HG02840 (cell line): ENCODE results near the gene CLEC6A.
"Not testable (repeated sequence)": the region's sequence is repeated elsewhere in the genome, so short reads cannot be mapped to it uniquely, and the experiment has no call there.

Source experiments
- ATAC-seq: cut with Tn5 transposase; IDR thresholded peaks from one replicate; pipeline ENCODE4 v1.9.1; 2021; ENCODE audit warnings: mild to moderate bottlenecking, moderate library complexity, moderate number of reproducible peaks; ENCODE audit not compliant: unreplicated experiment, low FRiP score

Gene CLEC6A

DNA sequence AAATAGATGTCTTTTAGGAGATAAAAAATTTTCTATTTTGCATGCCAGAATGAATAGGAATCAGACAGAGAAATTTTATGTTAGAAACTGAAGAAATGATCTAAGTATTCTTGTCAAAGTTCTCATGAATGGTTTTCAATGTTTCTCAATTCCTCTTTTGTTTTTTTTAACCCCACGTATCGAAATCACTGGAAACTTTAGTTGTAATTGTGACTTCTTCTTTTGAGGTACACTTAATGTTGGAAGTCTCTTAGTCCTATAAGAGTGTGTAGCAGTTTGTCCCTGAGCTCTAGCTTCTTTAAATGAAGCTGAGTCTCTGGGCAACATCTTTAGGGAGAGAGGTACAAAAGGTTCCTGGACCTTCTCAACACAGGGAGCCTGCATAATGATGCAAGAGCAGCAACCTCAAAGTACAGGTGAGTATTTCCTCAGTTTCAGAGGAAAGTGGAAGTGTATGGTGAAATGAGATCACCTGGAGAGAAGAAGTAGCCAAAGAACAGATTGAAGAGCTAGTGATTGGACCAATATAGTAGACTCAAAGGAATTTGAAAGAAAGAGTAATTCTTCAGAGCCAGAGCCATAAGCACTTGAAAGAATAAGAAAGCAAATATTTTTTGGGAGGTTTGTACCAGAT lies at the start of gene CLEC6A:
CLEC6A (plus strand) TSS at position 236 of the 634 bp plus-strand sequence; CDS start at position 386, 150 bp downstream.
- ATAC-seq = no peak

DNA sequence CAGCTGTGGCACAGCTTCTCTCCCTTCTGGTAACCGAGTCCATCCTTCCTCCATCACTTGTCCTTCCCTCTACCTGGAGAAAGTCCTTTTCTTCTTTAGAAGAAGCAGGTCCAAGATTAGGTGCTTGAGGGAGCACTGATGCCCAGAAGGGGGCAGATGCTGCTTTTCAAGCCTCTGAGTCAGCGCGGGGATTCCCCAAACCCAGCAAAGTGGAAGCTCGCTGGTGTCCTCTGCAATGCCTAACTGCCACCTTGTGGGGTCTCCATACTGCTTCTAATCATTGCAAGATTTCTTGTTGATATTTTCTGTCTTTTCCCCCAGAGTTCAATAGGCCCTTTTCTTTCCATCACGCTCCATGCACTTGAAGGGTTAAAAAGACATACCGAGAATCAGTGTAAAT lies 36.2 kb upstream of the CLEC6A start:
- ATAC-seq = not testable (repeated sequence)

DNA sequence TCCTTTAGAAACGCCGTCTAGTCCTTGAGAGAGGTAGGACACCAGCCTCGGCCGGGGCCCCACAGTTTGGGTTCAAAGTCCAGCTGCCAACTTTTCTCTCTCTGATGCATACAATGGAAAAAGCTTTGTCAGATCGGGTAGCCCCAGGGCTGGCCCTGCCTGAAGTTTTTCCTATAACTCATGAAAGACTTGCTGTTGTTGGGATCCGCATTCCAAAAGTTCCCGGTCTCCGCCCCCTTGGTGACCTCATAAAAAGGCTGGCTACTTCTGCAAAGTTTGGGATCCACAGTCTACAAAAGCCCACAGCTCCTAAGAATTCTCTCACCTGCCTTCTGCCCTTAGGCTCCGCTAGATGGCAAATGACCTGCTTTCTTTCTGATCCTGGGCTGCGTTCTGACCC lies 35.3 kb upstream of the CLEC6A start:
- ATAC-seq = no peak

DNA sequence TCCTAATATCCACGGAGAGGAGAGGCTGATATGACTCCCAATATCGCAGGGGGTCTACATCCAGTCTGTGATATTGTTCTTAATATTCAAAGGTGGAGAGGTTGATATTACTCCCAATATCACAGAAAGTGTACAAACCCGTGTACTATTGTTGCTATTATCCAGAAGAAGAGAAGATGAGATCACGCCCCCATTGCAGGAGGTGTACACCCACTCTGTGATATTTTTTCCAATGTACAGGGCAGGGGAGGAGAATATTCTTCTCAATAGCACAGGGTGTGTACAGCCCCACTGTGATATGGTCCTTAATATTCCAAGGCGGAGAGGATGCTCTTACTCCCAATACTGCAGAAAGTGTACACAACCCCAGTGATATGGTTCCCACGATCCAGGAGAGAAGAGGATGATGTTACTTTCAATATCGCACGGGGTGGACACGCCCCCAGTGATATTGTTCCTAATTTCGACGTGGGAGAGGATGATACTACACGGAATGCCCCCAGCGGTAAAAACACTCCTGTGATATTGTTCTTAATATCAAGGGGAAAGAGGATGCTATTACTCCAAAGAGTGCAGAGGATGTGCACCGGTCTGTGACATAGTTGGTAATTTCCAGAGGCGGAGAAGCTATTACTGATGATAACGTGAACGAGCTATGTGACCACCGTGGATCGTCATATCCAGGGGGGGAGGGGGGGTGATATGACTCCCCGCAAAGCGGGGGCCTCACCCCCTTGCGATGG lies 11.1 kb upstream of the CLEC6A start:
- ATAC-seq = not testable (repeated sequence)

DNA sequence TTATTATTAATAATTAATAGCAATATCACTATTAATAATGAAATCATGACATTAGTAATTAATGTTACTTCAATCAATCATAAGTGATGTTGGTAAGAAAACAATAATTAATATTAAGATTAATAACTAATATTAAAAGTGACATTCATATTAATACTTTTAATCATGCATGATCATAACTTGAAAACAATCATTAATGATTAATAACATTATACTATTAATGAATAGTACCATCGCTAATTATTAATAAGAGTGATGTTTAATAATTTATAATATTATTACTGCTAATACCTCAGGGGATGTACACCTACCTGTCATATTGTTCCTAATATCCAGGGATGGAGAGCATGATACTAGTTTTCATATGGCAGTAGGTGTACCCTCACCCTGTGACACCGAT lies 10.0 kb upstream of the CLEC6A start:
- no peak for ATAC-seq

DNA sequence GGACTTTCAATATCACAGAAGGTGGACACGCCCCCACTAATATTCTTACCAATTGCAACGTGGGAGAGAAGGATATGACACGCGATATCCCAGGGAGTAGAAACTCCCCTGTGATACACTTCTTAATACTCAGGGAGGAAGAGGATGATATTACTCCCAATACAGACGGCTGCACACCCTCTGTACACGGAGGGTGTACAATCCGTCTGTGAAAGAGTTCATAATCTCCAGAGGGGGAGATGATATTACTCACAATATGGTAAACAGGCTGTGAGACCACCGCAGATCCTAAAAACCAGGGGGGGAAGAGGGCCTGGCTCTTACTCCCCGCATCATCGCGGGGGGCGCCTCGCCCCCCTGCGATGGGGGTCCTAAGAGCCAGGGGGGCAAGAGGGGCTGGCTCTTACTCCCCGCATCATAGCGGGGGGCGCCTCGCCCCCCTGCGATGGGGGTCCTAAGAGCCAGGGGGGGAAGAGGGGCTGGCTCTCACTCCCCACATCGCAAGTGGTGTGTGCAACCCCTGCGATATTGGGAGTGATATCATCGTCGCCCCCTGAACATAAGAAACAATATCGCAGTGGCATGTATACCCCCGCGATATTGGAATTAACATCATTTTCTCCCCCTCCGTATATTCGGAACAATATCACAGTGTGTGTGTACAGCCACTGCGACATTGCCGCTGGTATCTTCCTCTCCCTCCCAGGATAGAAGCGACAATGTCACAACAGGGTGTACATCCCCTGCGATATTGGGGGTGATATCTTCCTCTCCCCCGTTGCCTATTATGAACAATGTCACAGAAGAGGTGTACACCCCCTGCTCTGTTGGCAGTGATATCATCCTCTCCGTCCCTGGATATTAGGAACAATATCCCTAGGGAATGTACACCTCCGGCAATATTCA lies 8.9 kb upstream of the CLEC6A start:
- no peak for ATAC-seq

DNA sequence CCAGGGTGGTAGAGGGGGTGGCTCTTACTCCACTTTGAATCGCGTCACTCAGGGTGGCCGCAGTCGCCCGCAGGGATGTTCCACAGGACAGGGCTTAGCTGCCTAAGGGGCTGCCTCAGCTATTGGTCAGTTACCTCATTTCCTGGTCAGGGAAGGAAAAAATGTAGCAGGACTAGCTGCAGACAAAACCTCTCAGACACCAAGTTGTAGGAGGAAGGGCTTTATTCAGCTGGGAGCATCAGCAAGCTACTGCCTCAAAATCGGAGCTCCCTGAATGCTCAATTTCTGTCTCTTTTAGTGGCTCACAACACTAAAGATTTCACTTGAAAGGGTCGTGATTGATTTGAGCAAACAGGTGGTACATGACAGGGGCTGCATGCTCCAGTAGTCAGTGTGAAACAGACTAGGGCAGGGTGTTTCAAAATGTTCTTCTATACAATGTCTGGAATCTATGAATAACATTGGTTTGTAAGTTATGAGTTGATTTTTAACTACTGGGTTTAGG lies 6.4 kb upstream of the CLEC6A start:
- no peak for ATAC-seq

DNA sequence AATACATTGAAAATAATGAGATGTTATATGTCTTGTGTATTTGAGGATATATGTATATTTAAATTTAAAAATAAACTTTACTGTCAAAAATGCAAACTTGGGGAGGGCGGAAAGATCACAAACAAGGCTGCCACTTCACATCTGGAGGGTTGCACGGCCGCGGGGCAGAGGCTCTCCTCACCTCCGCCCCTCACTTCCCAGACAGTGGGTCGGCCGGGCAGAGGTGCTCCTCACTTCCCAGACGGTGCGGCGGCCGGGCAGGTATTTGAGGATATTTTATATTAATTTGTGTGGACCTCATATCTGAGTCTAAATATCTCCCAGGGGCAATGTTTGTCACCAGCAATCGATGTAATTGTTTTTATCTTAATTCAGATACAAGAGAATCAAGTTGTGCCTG lies 3.7 kb upstream of the CLEC6A start:
- ATAC-seq = no peak

DNA sequence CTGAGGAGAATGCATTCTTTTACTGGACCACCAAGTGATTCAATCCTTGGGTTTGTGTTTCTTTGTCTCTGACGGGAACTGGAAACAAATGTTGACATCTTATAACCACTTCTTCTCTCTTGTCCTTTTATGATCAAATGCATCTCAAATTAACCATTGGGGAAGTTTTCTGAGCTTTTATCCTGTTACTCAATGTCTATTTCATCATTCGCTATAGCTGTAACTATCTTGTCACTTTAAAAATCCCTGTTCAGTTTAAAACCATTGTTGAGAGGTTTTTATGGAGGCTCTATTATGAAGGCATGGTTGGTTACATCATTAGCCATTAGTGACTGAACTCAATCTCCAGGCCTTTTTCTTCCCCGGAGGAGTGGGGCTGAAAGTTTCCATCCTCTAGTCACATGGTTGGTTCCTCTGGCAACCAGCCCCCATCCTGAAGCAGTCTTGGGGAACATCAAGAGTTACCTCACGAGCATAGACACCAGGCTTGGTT lies 2.7 kb upstream of the CLEC6A start:
- ATAC-seq = no peak

DNA sequence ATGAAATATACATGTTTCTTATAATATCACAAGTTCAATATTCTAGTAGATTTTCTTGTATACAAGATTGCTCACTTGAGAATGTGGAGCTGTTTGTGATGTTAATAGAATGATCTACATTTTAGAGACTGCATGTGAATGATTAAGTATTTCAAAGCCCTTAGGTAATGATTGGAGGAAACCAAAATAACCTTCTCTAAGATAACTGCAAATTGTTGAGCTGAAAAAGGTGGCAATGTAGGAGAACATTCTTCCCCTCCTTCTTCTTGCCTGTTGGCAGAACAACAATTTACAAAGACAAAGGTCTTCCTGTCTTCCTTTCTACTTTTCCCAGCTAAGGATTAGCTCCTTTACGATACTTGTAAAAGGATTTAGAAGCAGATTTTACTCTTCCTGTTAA lies 2.0 kb upstream of the CLEC6A start:
- ATAC-seq = no peak

DNA sequence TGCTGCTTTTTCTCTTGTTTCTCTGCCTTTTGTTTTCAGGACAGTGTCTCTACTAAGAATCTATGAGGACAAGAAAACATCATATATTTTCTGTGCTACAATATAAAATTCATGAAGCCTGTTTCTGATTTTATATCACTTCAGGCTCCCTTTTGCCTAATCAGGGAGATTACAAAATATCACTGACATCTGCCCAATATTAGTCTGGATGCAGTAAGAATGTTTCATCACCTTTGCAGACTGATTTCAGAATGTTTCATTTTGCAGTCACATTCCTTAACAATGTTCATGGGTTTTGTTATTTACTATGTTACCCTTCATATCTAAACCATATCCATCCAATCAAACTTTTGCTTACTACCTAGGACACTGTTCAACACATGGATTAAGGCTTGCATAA lies 491 bp upstream of the CLEC6A start:
- no peak for ATAC-seq

DNA sequence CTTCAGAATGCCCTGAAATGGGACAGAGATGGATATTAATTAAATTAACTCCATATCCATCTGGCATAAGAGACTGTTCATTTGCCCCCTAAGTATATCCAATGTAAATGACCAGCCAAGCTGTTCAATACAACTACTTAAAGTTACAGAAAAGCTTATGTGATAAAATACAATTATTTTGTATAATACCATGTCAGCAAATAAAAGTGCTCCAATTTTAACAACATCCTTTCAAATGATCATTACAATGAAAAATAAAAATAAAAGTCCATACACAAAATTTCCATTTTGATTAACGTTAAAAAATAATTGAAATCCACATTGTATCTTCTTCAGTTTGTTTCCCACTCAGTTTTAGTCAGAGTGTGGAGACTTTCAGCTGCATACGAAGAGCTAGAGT lies 5.7 kb downstream of the CLEC6A start:
- no peak for ATAC-seq

DNA sequence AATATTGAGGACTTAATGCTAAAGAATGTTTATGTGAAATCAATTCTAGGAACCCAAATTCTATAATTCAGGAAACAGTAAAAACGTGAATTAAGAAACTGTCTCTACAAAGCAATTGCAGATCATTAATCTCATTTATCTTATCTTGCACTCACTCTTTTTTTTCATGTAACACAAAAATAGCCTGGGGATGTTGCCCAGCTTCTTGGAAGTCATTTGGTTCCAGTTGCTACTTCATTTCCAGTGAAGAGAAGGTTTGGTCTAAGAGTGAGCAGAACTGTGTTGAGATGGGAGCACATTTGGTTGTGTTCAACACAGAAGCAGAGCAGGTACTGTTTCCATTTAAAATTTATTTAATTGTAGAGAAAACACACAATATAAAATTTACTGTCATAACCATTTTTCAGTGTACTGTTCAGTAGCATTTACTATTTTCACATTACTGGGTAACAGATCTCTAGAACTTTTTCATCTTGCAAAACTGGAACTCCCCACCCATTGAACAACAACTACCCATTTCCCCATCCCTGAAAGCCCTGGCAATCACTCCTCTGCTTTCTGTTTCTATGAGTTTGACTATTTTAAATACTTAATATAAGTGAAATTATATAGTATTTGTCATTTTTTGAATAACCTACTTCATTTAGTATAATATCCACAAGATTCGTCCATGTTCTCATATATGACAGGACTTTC lies 9.7 kb downstream of the CLEC6A start:
- no peak for ATAC-seq

DNA sequence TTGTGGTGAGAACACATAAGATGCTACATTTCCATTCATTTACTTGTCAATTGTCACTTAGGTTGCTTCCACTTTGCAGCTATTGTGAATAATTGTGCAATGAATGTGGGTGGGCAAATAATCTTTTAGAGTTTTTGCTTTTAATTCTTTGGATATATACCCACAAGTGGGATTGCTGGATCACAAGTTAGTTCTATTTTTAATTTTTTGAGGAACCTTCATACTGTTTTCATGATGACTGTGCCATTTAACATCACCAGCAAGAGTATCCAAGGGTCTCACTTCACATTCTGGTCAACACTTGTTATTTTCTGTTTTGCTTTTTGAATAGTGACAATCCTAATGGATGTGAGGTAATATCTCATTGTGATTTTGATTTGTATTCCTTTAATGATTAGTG lies 10.5 kb downstream of the CLEC6A start:
- no peak for ATAC-seq

DNA sequence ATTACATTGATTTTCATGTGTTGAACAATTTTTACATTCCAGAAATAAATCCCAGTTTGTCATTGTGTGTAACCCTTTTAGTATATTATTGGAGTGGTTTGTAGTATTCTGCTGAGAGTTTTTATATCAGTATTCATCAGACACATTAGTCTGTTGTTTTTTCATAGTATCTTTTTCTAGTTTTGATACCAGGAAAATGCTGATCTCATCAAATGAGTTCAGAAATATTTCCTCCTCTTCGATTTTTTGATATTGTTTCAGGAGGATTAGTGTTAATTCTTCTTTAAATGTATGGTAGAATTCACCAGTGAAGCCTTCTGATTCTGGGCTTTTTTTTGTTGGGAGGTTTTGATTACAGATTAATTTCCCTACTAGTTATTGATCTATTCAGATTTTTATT lies 15.3 kb downstream of the CLEC6A start:
- ATAC-seq = no peak

DNA sequence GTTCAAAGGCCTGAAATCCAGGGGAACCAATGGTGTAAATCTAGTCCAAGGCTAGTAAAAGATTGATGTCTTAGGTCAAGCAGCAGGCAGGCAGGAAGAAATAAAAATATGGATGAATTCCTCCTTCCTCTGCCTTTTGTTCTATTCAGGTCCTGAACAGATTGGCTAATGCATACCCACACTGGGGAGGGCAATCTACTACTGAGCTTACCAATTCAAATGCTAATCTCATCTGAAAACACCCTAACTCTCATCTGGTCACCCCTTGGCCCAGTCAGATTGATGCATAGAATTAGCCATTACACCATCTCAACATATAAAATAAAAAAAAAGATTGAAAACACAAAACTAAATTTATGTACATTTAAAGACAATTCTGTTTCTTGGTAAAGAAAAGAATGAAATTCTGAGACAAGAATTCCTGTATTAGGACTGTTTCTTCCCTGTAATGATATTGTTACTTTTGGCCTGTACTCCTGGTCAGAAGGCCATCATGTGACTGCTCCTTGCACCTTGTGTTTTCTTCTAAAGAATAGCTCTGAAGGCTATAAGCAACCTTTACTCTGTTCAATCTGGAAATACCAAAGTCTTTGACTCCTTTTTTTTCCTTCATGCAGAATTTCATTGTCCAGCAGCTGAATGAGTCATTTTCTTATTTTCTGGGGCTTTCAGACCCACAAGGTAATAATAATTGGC lies 19.9 kb downstream of the CLEC6A start:
- no peak for ATAC-seq

DNA sequence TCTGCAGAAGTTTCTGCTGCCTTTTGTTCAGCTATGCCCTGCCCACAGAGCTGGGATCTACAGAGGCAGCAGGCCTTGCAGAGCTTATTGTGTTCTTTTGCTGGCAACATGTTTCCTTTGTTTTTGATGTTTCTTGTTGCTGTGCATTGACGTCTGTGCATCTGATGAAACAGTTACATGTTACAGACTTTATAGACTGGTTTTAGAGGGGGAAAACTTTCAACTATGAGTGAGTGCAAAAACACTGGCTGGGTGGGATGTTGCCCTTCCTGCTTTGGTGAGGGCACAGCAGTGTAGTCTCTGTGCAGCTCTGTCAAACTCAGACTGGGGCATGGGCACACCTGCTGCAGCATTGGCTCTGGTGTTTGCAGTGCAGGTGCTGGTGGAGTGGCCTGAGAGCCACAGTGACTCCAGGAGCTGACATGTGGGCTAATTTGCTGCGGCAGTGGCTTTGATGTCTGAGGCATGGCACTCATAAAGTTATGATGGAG lies 26.9 kb downstream of the CLEC6A start:
- ATAC-seq = no peak

DNA sequence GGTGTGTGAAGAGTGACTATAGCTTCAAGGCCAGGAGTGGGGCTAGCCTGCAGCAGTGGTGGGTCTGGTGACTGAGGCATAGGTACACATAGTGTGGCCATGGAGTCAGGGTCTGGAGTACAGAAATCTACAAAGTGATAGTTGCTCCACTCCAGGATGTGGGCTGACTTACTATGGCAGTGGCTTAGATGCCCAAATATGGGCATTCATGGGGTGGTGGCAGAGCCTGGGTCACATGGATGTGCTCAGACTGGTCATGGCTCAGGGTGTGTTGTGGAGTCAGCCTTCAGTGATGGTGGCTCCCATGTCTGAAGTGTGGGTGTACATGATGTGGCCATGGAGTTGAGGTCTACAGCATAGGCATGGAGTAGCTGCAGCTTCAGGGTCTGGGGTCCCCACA lies 27.3 kb downstream of the CLEC6A start:
- ATAC-seq = no peak
